Measurements from ENCODE around the gene TBC1D19.

DNA sequence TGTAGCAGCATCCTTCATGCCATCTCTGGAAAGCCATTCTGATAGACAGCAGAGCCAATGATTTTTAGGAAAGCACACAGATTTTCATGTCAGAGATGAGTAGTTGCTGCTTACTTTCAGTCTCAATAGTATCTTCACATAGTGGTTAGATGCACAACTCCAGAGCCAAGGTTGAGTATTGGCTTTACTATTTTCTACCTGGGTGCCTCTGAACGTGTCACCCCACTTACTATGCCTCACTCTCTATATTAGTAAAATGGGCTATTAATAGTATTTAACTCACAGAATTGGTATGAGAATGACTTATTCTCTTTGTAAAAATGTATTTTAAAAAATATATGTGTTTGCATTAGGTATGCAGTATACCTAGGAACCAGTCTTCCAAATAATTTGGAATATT is 168.0 kb downstream of the TBC1D19 start:
- TF ChIP-seq, protein P1, sequence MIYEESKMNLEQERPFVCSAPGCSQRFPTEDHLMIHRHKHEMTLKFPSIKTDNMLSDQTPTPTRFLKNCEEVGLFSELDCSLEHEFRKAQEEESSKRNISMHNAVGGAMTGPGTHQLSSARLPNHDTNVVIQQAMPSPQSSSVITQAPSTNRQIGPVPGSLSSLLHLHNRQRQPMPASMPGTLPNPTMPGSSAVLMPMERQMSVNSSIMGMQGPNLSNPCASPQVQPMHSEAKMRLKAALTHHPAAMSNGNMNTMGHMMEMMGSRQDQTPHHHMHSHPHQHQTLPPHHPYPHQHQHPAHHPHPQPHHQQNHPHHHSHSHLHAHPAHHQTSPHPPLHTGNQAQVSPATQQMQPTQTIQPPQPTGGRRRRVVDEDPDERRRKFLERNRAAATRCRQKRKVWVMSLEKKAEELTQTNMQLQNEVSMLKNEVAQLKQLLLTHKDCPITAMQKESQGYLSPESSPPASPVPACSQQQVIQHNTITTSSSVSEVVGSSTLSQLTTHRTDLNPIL (CRISPR knock-in tag; IDR thresholded peaks at IDR 0.05; ENCODE audit: low read depth) = no peak
- TF ChIP-seq ZFP3 (CRISPR knock-in tag; IDR thresholded peaks at IDR 0.05) (no peak), GLIS3 (CRISPR knock-in tag; IDR thresholded peaks at IDR 0.05) (no peak), ESRRG (CRISPR knock-in tag; IDR thresholded peaks at IDR 0.05) (no peak), ISL1 (CRISPR knock-in tag; IDR thresholded peaks at IDR 0.05) (no peak)
- TF ChIP-seq, protein P2, sequence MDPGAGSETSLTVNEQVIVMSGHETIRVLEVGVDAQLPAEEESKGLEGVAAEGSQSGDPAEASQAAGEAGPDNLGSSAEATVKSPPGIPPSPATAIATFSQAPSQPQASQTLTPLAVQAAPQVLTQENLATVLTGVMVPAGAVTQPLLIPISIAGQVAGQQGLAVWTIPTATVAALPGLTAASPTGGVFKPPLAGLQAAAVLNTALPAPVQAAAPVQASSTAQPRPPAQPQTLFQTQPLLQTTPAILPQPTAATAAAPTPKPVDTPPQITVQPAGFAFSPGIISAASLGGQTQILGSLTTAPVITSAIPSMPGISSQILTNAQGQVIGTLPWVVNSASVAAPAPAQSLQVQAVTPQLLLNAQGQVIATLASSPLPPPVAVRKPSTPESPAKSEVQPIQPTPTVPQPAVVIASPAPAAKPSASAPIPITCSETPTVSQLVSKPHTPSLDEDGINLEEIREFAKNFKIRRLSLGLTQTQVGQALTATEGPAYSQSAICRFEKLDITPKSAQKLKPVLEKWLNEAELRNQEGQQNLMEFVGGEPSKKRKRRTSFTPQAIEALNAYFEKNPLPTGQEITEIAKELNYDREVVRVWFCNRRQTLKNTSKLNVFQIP (CRISPR knock-in tag; IDR thresholded peaks at IDR 0.05; ENCODE audit: borderline replicate concordance, low read depth) = no peak
